RWPE1 (cell line): ENCODE results near the gene TP63.

Experiments used
- CTCF ChIA-PET: fragments of 350-600 bp; sonication (Branson Sonifier 250); formaldehyde crosslinking; extraction: SDS; loops from one replicate; lab custom pipeline; 2021; lab: Yijun Ruan, JAX
- POLR2A ChIA-PET: fragments of 400-600 bp; formaldehyde crosslinking; extraction: SDS; loops from one replicate; lab custom pipeline; 2020; ENCODE audit warnings: antibody characterized with exemption; ENCODE audit not compliant: low non-redundant PET; lab: Yijun Ruan, JAX
- DNase-seq: peaks from one replicate; pipeline ENCODE4 v3.0.0; 2012; ENCODE audit warnings: low spot score
- H3K27ac ChIP-seq: fragments of 450-650 bp; 2 replicates; pipeline ENCODE4 v1.5.1; 2017
- TF ChIP-seq, protein P1 (sequence below): fragments of 450-650 bp; conservative IDR thresholded peaks from 2 replicates; pipeline ENCODE4 v1.5.1; 2017; ENCODE audit warnings: low read depth, mild to moderate bottlenecking

Gene TP63

DNA sequence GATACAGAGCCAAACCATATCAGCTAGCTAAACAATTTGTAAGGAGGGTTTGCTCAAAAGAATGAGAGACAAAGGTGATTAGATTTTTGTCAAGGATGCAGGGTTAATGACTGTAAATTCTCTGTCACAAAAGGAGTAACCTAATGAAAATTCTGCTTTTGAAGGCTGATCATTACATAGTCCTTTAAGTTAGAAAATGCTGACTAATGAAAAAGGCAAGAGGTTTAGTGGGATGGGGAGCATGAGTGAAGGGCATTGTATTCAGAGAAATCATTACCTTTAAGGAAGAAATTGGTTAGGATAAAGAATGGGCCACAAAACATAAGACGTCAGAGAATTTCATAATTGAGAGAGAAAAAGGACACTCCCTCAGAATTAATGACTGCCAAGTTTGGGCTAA lies 97.7 kb downstream of the TP63 start:
- POLR2A ChIA-PET, result no interaction called here
- DNase-seq, result no peak
- CTCF ChIA-PET, result no interaction called here
- no peak overlapping the region for H3K27ac ChIP-seq
- TF ChIP-seq, protein P1, sequence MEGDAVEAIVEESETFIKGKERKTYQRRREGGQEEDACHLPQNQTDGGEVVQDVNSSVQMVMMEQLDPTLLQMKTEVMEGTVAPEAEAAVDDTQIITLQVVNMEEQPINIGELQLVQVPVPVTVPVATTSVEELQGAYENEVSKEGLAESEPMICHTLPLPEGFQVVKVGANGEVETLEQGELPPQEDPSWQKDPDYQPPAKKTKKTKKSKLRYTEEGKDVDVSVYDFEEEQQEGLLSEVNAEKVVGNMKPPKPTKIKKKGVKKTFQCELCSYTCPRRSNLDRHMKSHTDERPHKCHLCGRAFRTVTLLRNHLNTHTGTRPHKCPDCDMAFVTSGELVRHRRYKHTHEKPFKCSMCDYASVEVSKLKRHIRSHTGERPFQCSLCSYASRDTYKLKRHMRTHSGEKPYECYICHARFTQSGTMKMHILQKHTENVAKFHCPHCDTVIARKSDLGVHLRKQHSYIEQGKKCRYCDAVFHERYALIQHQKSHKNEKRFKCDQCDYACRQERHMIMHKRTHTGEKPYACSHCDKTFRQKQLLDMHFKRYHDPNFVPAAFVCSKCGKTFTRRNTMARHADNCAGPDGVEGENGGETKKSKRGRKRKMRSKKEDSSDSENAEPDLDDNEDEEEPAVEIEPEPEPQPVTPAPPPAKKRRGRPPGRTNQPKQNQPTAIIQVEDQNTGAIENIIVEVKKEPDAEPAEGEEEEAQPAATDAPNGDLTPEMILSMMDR, result no peak

DNA sequence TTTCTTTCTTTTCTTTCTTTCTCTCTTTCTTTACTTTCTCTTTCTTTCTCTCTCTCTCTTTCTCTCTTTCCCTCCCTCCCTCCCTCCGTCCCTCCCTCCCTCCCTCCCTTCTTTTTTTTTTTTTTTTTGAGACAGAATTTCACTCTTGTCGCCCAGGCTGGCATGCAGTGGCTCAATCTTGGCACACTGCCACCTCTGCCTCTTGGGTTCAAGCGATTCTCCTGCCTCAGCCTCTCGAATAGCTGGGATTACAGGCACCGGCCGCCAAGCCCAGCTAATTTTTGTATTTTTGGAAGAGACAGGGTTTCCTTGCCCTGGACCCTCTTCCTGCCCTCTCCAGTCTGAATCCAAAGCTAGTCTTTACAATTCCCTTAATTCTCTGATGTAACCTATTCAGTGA lies 102.9 kb downstream of the TP63 start:
- no peak overlapping the region for H3K27ac ChIP-seq
- CTCF ChIA-PET, result no interaction called here
- DNase-seq, result no peak
- POLR2A ChIA-PET, result no interaction called here
- TF ChIP-seq, protein P1, result no peak

DNA sequence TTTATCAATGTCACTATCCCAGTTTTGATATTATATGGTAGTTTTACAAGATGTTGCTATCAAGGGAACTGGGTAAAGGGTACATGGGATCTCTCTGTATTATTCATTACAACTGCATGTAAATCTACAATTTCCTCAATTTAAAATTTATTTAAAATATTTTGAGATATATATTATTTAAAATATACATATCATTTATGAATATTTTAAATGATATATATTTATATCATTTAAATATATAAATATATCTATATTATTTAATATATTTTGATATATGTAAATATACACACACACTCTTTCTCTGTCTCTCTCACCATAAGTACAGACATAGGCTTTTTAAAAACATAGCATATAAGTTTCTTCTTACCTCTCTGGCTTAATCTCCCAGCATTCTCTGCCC lies 104.7 kb downstream of the TP63 start:
- ChIA-PET CTCF (no interaction called here), POLR2A (interaction anchor here (0.6 kb wide), 1 partner anchor 16 kb away, joined by 4 read pairs; no protein-coding TSS in a partner anchor)
- TF ChIP-seq, protein P1, result no peak
- H3K27ac ChIP-seq, result no peak overlapping the region
- DNase-seq, result no peak

DNA sequence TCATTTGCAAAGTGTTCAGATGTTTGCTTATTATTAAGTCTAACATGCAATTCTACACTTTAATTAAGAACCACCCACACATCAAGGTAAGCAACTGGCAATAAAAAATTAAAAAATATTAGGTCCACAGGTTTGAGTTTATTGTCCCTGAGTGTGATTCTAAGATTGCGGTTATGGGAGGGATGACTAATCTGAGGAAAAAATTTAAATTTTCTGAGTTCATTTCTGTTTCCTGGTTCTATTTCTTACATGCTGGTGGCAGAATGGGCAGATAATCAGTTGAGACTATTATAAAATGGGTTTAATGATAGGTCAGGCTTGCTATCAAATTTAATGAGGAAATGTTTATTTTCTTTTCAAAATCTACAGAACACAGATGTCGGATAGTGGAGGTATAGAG lies 105.9 kb downstream of the TP63 start:
- POLR2A ChIA-PET, result no interaction called here
- DNase-seq, result no peak
- no peak overlapping the region for H3K27ac ChIP-seq
- TF ChIP-seq, protein P1, result no peak
- CTCF ChIA-PET, result interaction anchor here (0.6 kb wide), 2 partner anchors 43 to 480 kb away, joined by 3 to 4 read pairs; no protein-coding TSS in a partner anchor

DNA sequence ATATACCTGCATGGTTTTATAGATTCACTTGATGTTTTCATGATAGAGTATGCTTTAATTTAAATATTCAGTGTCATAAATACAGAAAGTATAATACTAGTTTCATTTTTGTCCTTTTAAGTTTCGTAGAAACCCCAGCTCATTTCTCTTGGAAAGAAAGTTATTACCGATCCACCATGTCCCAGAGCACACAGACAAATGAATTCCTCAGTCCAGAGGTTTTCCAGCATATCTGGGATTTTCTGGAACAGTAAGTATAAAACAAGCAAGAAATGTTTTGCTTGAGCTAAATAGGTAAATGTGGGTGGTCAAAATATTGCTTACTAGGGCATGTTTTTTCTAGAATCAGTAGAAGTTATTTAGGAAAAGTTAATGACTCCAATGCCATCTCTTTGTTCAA lies 106.4 kb downstream of the TP63 start:
- TF ChIP-seq, protein P1, result no peak
- ChIA-PET CTCF (no interaction called here), POLR2A (no interaction called here)
- no peak for DNase-seq
- H3K27ac ChIP-seq, result no peak overlapping the region

DNA sequence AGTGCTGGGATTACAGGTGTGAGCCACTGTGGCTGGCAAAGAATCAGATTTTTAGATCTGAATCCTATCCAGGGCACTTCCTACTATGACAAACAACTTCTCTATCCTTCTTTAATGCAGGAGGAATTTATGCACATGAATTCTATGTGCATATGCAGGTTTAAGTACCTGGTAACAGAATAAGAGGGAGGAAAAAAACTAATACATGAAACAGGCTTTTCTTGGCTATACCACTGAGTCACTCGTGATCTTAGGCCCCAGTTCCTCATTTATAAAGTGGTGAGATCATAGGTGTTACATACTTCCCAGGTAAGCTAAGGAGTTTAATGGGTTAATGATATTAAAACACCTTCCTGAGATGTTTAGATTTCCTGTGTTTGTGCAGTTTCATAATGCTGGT lies 108.2 kb downstream of the TP63 start:
- TF ChIP-seq, protein P1, result no peak
- H3K27ac ChIP-seq, result no peak overlapping the region
- DNase-seq, result no peak
- ChIA-PET POLR2A (no interaction called here), CTCF (interaction anchor here (0.6 to 0.7 kb wide), 2 partner anchors 598 to 898 kb away, joined by 4 to 7 read pairs; no protein-coding TSS in a partner anchor)
